ENCODE data around the gene PCDH8. TPM values are rescaled to one million over a fixed set of nuclear protein-coding genes. Genes with fewer than 3 reads are reported as not detected.

The PCDH8 gene
- polyA plus RNA-seq, 1 donor from 2014 or later: 2.4 TPM

DNA sequence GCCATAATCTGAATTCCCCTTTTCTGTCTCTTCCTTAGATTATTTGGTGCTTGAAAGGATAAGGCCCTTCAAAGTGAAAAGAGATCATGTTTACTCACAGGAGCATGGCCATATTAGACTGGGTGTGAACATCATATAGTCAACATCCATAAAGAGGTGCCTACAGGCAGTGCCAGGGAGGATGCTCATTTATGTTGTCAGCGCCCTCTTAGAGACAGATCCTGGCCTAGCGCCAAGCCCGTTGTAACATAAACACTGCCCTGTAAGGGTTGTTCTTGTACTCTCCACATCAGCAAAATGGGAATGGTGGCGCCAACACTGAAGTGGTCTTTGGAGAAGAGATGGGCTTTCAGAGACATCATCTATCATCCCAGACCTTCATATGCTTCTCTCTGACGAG, 16.1 kb downstream of the PCDH8 start:
- H3K36me3 ChIP-seq (ENCODE audit: insufficient read depth, low read length): no peaks in the 10 kb centered on the region
- no peaks in the 10 kb centered on the region for H3K27me3 ChIP-seq (ENCODE audit: insufficient read depth, low read depth, low read length)
- no peaks in the 10 kb centered on the region for H3K9me3 ChIP-seq (ENCODE audit: low read length)
- TF ChIP-seq, protein P1, sequence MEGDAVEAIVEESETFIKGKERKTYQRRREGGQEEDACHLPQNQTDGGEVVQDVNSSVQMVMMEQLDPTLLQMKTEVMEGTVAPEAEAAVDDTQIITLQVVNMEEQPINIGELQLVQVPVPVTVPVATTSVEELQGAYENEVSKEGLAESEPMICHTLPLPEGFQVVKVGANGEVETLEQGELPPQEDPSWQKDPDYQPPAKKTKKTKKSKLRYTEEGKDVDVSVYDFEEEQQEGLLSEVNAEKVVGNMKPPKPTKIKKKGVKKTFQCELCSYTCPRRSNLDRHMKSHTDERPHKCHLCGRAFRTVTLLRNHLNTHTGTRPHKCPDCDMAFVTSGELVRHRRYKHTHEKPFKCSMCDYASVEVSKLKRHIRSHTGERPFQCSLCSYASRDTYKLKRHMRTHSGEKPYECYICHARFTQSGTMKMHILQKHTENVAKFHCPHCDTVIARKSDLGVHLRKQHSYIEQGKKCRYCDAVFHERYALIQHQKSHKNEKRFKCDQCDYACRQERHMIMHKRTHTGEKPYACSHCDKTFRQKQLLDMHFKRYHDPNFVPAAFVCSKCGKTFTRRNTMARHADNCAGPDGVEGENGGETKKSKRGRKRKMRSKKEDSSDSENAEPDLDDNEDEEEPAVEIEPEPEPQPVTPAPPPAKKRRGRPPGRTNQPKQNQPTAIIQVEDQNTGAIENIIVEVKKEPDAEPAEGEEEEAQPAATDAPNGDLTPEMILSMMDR (IDR thresholded peaks at IDR 0.05; ENCODE audit: poor library complexity, severe bottlenecking): no peak
- no peak for TF ChIP-seq MXI1 (conservative IDR thresholded peaks at IDR 0.05; ENCODE audit: poor library complexity, severe bottlenecking)
- no peak for TF ChIP-seq EP300 (conservative IDR thresholded peaks at IDR 0.05; ENCODE audit: poor library complexity, severe bottlenecking)
- no peak for TF ChIP-seq REST (IDR thresholded peaks at IDR 0.05; ENCODE audit: borderline replicate concordance)
- H4K20me1 ChIP-seq (ENCODE audit: insufficient read depth): no peaks in the 10 kb centered on the region
- H3K79me2 ChIP-seq (replicated peaks; ENCODE audit: insufficient read depth, low read length): no peaks in the 10 kb centered on the region
- no peak overlapping the region for H3K27ac ChIP-seq (ENCODE audit: low read length)
- H3F3A ChIP-seq (ENCODE audit: insufficient read depth, low read length, poor library complexity, severe bottlenecking): no peaks in the 10 kb centered on the region
- no peak overlapping the region for H2AFZ ChIP-seq (ENCODE audit: low read depth, low read length)
- no peaks in the 10 kb centered on the region for H3K9me2 ChIP-seq (ENCODE audit: insufficient read depth, low read length)
- H3K4me2 ChIP-seq (ENCODE audit: low read length): no peak overlapping the region
- H3K9ac ChIP-seq (ENCODE audit: low read length): no peak overlapping the region
- no peak overlapping the region for H3K4me3 ChIP-seq (ENCODE audit: low read length)

- no peak overlapping the region for H3K4me3 ChIP-seq (ENCODE audit: low read length)
- no peaks in the 10 kb centered on the region for H3K9me3 ChIP-seq (ENCODE audit: low read length)
- H3K4me2 ChIP-seq (ENCODE audit: low read length): no peak overlapping the region
- no peak overlapping the region for H2AFZ ChIP-seq (ENCODE audit: low read depth, low read length)
- no peaks in the 10 kb centered on the region for H3K79me2 ChIP-seq (replicated peaks; ENCODE audit: insufficient read depth, low read length)
- no peak overlapping the region for H3K27ac ChIP-seq (ENCODE audit: low read length)
- H3F3A ChIP-seq (ENCODE audit: insufficient read depth, low read length, poor library complexity, severe bottlenecking): no peaks in the 10 kb centered on the region
- TF ChIP-seq EZH2 (IDR thresholded peaks at IDR 0.05; ENCODE audit: borderline replicate concordance, insufficient read depth, low read length, poor library complexity, severe bottlenecking) (no peak), EP300 (conservative IDR thresholded peaks at IDR 0.05; ENCODE audit: poor library complexity, severe bottlenecking) (no peak), RAD21 (conservative IDR thresholded peaks at IDR 0.05) (no peak)
- H3K9ac ChIP-seq (ENCODE audit: low read length): no peak overlapping the region
- H3K9me2 ChIP-seq (ENCODE audit: insufficient read depth, low read length): no peaks in the 10 kb centered on the region
- no peaks in the 10 kb centered on the region for H4K20me1 ChIP-seq (ENCODE audit: insufficient read depth)
- H3K27me3 ChIP-seq (ENCODE audit: insufficient read depth, low read depth, low read length): no peaks in the 10 kb centered on the region
- no peaks in the 10 kb centered on the region for H3K36me3 ChIP-seq (ENCODE audit: insufficient read depth, low read length)
These were observed 17.5 kb downstream of the PCDH8 start for GRCh38 chr13:52830946-52831345.

DNA sequence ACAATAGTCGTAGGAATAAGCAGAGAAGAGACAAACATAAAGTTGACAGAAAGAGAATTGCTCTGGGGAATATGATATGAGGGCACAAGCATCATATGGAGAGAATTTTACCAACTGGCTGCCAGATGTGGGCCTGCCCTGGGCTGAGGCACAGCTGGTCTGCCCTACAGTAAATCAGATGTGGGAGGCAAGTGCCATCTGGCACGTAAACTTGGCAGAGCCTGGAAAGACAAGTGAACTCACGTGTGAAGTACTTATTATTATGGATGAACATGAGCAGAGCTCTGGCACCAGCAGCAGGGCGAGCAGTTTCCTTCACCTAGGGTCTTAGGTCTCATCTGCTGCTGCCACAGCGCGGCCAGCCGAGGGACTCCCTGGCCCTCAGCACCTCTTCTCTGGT, 20.6 kb downstream of the PCDH8 start:
- H3K9ac ChIP-seq (ENCODE audit: low read length): no peak overlapping the region
- H3K4me3 ChIP-seq (ENCODE audit: low read length): no peak overlapping the region
- TF ChIP-seq SMC3 (conservative IDR thresholded peaks at IDR 0.05; ENCODE audit: poor library complexity) (no peak), EZH2 (IDR thresholded peaks at IDR 0.05; ENCODE audit: borderline replicate concordance, insufficient read depth, low read length, poor library complexity, severe bottlenecking) (no peak), REST (IDR thresholded peaks at IDR 0.05; ENCODE audit: borderline replicate concordance) (no peak), RAD21 (conservative IDR thresholded peaks at IDR 0.05) (no peak), MXI1 (conservative IDR thresholded peaks at IDR 0.05; ENCODE audit: poor library complexity, severe bottlenecking) (no peak), POLR2AphosphoS5 (IDR thresholded peaks at IDR 0.05) (no peak), TAF1 (IDR thresholded peaks at IDR 0.05; ENCODE audit: low read depth) (no peak), EP300 (conservative IDR thresholded peaks at IDR 0.05; ENCODE audit: poor library complexity, severe bottlenecking) (no peak)
- TF ChIP-seq, protein P1 (IDR thresholded peaks at IDR 0.05; ENCODE audit: poor library complexity, severe bottlenecking): no peak
- H3F3A ChIP-seq (ENCODE audit: insufficient read depth, low read length, poor library complexity, severe bottlenecking): no peaks in the 10 kb centered on the region
- no peak overlapping the region for H2AFZ ChIP-seq (ENCODE audit: low read depth, low read length)
- H3K4me2 ChIP-seq (ENCODE audit: low read length): no peak overlapping the region
- no peaks in the 10 kb centered on the region for H3K36me3 ChIP-seq (ENCODE audit: insufficient read depth, low read length)
- H3K9me2 ChIP-seq (ENCODE audit: insufficient read depth, low read length): no peaks in the 10 kb centered on the region
- H3K9me3 ChIP-seq (ENCODE audit: low read length): no peaks in the 10 kb centered on the region
- no peaks in the 10 kb centered on the region for H3K79me2 ChIP-seq (replicated peaks; ENCODE audit: insufficient read depth, low read length)
- no peaks in the 10 kb centered on the region for H3K27me3 ChIP-seq (ENCODE audit: insufficient read depth, low read depth, low read length)
- no peaks in the 10 kb centered on the region for H4K20me1 ChIP-seq (ENCODE audit: insufficient read depth)
- H3K27ac ChIP-seq (ENCODE audit: low read length): no peak overlapping the region

Data from neural cell (in vitro differentiated cells).